K562 (cell line): ENCODE measurements around the gene OSGEP. TPM values are rescaled to one million over a fixed set of nuclear protein-coding genes. Genes with fewer than 3 reads are reported as not detected.
A peak's percentile ranks its signal among the peaks of the same experiment; 100 is the strongest.

Experiments
- ARID4B ChIP-seq: sonication (generic); formaldehyde crosslinking; IDR thresholded peaks from 2 replicates; pipeline ENCODE4 v1.8.0; 2022; ENCODE audit warnings: mild to moderate bottlenecking, missing genetic modification reagents
- FOS ChIP-seq: IDR thresholded peaks from 3 replicates; pipeline ENCODE4 v1.6.1; 2011; ENCODE audit not compliant: insufficient read length; ENCODE audit errors: extremely low read depth
- KLF13 ChIP-seq: fragments of 450-650 bp; IDR thresholded peaks from 2 replicates; pipeline ENCODE4 v1.6.1; 2016; ENCODE audit warnings: missing genetic modification characterization, low read depth, mild to moderate bottlenecking, missing compliant biosample characterization, moderate library complexity, borderline replicate concordance
- NFYB ChIP-seq: IDR thresholded peaks from 2 replicates; pipeline ENCODE4 v1.6.1; 2011; ENCODE audit warnings: mild to moderate bottlenecking, moderate library complexity; ENCODE audit not compliant: insufficient read length; ENCODE audit errors: extremely low read depth
- PHF8 ChIP-seq: fragments of 200-600 bp; sonication (generic); IDR thresholded peaks from 2 replicates; pipeline ENCODE4 v1.6.1; 2012; ENCODE audit warnings: mixed run types, mild to moderate bottlenecking, inconsistent platforms, low read length, moderate library complexity, borderline replicate concordance
- SIN3A ChIP-seq, 2 experiments: fragments of 150-350 bp in 1 of 2; IDR thresholded peaks; 2 replicates each; pipeline ENCODE4 v1.6.1; 2011 to 2016; ENCODE audit warnings: borderline replicate concordance in 2 of 2, low read depth in 2 of 2, low read length in 2 of 2, mild to moderate bottlenecking in 2 of 2, moderate library complexity in 2 of 2; ENCODE audit not compliant: control insufficient read depth in 1 of 2
- TSC22D4 ChIP-seq: fragments of 450-650 bp; IDR thresholded peaks from 2 replicates; pipeline ENCODE4 v1.6.1; 2016; ENCODE audit warnings: missing genetic modification characterization, missing biosample characterization, control low read depth
- polyA plus RNA-seq, 8 experiments: library from polyadenylated mRNA; depleted of rRNA in 4 of 8; stranded (reverse) in 5 of 8; unstranded in 3 of 8; fragments of >200 nt; fragmentation: Nextera tagmentation in 2 of 8; fragmentation: Illumina TruSeq in 1 of 8; extraction: Ambion mirVana in 2 of 8; extraction: Trizol in 1 of 8; gene quantifications; 2 replicates each; pipeline versions ENCODE4 v1.2.1 to v1.2.3, GENCODE V29; 2011 to 2014; ENCODE audit warnings: inconsistent platforms in 1 of 8, missing spikeins in 1 of 8
- total RNA-seq, 7 experiments: library from RNA; depleted of rRNA in 6 of 7; stranded (reverse); fragments of >200 nt in 6 of 7; fragmentation: Illumina TruSeq in 2 of 7; extraction: Trizol in 2 of 7; gene quantifications; 2 replicates each; pipeline versions ENCODE4 v1.2.1 to v1.2.3, GENCODE V29; 2011 to 2021; ENCODE audit warnings: low replicate concordance in 1 of 7
- TF ChIP-seq, protein P1 (sequence below): sonication (generic); formaldehyde crosslinking; IDR thresholded peaks from 2 replicates; pipeline ENCODE4 v1.8.0; 2022; ENCODE audit warnings: missing genetic modification reagents, mild to moderate bottlenecking, moderate library complexity, borderline replicate concordance
- TF ChIP-seq, protein P2 (sequence below): sonication (generic); formaldehyde crosslinking; IDR thresholded peaks from 2 replicates; pipeline ENCODE4 v1.8.0; 2022; ENCODE audit warnings: mild to moderate bottlenecking, low read depth, missing genetic modification reagents
- TF ChIP-seq, protein P3 (sequence below), 2 experiments: fragments of 450-650 bp in 1 of 2; sonication (generic) in 1 of 2; formaldehyde crosslinking; conservative IDR thresholded peaks; 2 replicates each; pipeline versions ENCODE4 v1.4.0 to v1.8.1; 2020 to 2022; ENCODE audit warnings: mild to moderate bottlenecking in 1 of 2, missing genetic modification reagents in 1 of 2
- TF ChIP-seq, protein P4 (sequence below), 2 experiments: fragments of 450-650 bp; IDR thresholded peaks; 2 replicates each; pipeline ENCODE4 v1.6.1; 2018; ENCODE audit warnings: mild to moderate bottlenecking in 2 of 2, low read depth in 1 of 2; ENCODE audit not compliant: partially characterized antibody in 2 of 2

Gene OSGEP
- total and polyA plus RNA-seq, 9 of the 15 experiments (the other 6 are each of a cell fraction or from before 2014, with no cell fraction given) = 32.1 to 59.2 (median 44.1) TPM

DNA sequence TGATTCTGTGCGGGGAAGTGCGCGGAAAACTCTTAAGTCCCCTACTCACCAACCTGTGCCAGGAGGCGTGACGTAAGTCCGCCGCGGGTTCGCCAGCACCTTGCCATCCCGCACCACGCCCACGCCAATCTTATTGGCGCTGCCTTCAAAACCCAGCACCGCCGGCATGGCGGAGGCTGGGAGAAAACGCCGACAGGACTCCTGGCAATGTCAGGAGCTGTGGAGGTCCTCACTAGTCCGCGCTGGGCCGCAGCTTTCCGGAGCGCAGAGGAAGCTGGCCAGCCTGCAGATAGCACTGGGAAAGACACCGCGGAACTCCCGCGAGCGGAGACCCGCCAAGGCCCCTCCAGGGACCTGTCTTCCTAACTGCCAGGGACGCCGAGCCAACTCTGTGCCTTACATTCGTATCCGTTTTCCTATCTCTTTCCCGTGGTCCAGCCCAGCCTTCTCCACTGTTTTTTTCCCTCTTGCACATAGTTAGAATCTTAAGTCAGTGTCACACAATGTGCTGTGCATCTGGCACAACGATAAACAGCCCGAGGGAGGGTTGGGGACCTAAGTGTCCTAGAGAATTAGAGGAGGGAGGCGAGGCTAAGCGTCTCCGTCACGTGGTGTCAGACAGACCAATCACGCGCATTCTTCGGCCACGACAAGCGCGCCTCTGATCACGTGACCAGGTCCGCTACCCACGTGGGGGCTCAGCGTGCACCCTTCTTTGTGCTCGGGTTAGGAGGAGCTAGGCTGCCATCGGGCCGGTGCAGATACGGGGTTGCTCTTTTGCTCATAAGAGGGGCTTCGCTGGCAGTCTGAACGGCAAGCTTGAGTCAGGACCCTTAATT lies at the start of gene OSGEP, which contains the start of gene APEX1 (continued):
- TF ChIP-seq FOS (peak; percentile 88), ARID4B (CRISPR knock-in tag) (peak; percentile 52; the same call in 1 of the 2 replicates), NFYB (peak; percentile 64), SIN3A (IDR thresholded peaks at IDR 0.05; ENCODE audit: borderline replicate concordance in 2 of 2, control insufficient read depth in 1 of 2, low read depth in 2 of 2, low read length in 2 of 2) (peak; percentile 65 to 91; a peak in 3 of 4 replicates), TSC22D4 (tag) (no peak), KLF13 (tag) (no peak), PHF8 (peak; percentile 79; the same call in 1 of the 2 replicates)
- TF ChIP-seq, protein P1, sequence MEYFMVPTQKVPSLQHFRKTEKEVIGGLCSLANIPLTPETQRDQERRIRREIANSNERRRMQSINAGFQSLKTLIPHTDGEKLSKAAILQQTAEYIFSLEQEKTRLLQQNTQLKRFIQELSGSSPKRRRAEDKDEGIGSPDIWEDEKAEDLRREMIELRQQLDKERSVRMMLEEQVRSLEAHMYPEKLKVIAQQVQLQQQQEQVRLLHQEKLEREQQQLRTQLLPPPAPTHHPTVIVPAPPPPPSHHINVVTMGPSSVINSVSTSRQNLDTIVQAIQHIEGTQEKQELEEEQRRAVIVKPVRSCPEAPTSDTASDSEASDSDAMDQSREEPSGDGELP = peak; percentile 45; the same call in 1 of the 2 replicates
- TF ChIP-seq, protein P2, sequence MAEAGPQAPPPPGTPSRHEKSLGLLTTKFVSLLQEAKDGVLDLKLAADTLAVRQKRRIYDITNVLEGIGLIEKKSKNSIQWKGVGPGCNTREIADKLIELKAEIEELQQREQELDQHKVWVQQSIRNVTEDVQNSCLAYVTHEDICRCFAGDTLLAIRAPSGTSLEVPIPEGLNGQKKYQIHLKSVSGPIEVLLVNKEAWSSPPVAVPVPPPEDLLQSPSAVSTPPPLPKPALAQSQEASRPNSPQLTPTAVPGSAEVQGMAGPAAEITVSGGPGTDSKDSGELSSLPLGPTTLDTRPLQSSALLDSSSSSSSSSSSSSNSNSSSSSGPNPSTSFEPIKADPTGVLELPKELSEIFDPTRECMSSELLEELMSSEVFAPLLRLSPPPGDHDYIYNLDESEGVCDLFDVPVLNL (CRISPR knock-in tag) = no peak
- TF ChIP-seq, protein P3, sequence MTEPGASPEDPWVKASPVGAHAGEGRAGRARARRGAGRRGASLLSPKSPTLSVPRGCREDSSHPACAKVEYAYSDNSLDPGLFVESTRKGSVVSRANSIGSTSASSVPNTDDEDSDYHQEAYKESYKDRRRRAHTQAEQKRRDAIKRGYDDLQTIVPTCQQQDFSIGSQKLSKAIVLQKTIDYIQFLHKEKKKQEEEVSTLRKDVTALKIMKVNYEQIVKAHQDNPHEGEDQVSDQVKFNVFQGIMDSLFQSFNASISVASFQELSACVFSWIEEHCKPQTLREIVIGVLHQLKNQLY (CRISPR knock-in tag; conservative IDR thresholded peaks at IDR 0.05) = peak in 1 of 2 experiments; percentile 97; a peak in 2 of 4 replicates
- TF ChIP-seq, protein P4, sequence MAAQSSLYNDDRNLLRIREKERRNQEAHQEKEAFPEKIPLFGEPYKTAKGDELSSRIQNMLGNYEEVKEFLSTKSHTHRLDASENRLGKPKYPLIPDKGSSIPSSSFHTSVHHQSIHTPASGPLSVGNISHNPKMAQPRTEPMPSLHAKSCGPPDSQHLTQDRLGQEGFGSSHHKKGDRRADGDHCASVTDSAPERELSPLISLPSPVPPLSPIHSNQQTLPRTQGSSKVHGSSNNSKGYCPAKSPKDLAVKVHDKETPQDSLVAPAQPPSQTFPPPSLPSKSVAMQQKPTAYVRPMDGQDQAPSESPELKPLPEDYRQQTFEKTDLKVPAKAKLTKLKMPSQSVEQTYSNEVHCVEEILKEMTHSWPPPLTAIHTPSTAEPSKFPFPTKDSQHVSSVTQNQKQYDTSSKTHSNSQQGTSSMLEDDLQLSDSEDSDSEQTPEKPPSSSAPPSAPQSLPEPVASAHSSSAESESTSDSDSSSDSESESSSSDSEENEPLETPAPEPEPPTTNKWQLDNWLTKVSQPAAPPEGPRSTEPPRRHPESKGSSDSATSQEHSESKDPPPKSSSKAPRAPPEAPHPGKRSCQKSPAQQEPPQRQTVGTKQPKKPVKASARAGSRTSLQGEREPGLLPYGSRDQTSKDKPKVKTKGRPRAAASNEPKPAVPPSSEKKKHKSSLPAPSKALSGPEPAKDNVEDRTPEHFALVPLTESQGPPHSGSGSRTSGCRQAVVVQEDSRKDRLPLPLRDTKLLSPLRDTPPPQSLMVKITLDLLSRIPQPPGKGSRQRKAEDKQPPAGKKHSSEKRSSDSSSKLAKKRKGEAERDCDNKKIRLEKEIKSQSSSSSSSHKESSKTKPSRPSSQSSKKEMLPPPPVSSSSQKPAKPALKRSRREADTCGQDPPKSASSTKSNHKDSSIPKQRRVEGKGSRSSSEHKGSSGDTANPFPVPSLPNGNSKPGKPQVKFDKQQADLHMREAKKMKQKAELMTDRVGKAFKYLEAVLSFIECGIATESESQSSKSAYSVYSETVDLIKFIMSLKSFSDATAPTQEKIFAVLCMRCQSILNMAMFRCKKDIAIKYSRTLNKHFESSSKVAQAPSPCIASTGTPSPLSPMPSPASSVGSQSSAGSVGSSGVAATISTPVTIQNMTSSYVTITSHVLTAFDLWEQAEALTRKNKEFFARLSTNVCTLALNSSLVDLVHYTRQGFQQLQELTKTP (IDR thresholded peaks at IDR 0.05; ENCODE audit: low read depth in 1 of 2, partially characterized antibody in 2 of 2) = peak in 1 of 2 experiments; percentile 79
